Natural killer cell treated with Interleukin-12 subunit alpha and Interleukin-12 subunit beta and Interleukin-15 and Interleukin-18, amount 100 ng/mL, for 72 hours (primary cell): ENCODE measurements around the gene GPR78. TPM values are rescaled to one million over a fixed set of nuclear protein-coding genes. Genes with fewer than 3 reads are reported as not detected.
A peak's percentile ranks its signal among the peaks of the same experiment; 100 is the strongest.
"Not testable (repeated sequence)": the region's sequence is repeated elsewhere in the genome, so short reads cannot be mapped to it uniquely, and the experiment has no call there.

Source experiments
- ATAC-seq, 2 donors: fragments of 150-1000 bp; cut with Tn5 transposase in 1 of 2; sonication (Bioruptor Pico), chemical (Tn5 transposase) in 1 of 2; 2 replicates each; pipeline ENCODE4 v1.10.0; 2021
- DNase-seq: peaks from one replicate; pipeline ENCODE4 v3.0.0; 2022; ENCODE audit warnings: low spot score
- H3K27ac Mint-ChIP-seq, 2 donors: 1 replicate in 1 of 2; 2 replicates in 1 of 2; pipeline ENCODE4 v1.8.0; 2022; ENCODE audit warnings: mixed read lengths in 2 of 2, mild to moderate bottlenecking in 1 of 2, moderate library complexity in 1 of 2
- H3K27me3 Mint-ChIP-seq, 2 donors: 1 replicate in 1 of 2; 2 replicates in 1 of 2; pipeline ENCODE4 v1.8.0; 2022; ENCODE audit warnings: mixed read lengths in 2 of 2
- H3K36me3 Mint-ChIP-seq: one replicate; pipeline ENCODE4 v1.8.0; 2022; ENCODE audit warnings: mixed read lengths
- H3K4me1 Mint-ChIP-seq, 2 donors: 1 replicate in 1 of 2; 2 replicates in 1 of 2; pipeline ENCODE4 v1.8.0; 2022; ENCODE audit warnings: low read depth in 2 of 2, mixed read lengths in 2 of 2, mild to moderate bottlenecking in 1 of 2
- H3K4me3 Mint-ChIP-seq: one replicate; pipeline ENCODE4 v1.8.0; 2022; ENCODE audit warnings: mixed read lengths
- H3K9me3 Mint-ChIP-seq: 2 replicates; pipeline ENCODE4 v1.8.0; 2022; ENCODE audit warnings: mixed read lengths
- total RNA-seq, 2 donors: library from RNA; stranded (reverse); gene quantifications; one replicate each; pipeline ENCODE4 v1.2.3, GENCODE V29; 2022

Gene GPR78
- total RNA-seq, 2 donors from 2014 or later = not detected

- ATAC-seq = peak; percentile 17 to 31
- H3K4me1 Mint-ChIP-seq = no peaks in the 10 kb centered on the region
- H3K36me3 Mint-ChIP-seq = no peaks in the 10 kb centered on the region
- H3K27me3 Mint-ChIP-seq = peaks cover 0 to 5% of the 10 kb centered on the region in 2 donors
- DNase-seq = no peak
- H3K9me3 Mint-ChIP-seq = no peaks in the 10 kb centered on the region
- H3K4me3 Mint-ChIP-seq = no peak overlapping the region
- no peak overlapping the region for H3K27ac Mint-ChIP-seq
Measured at GRCh38 chr4:8560265-8561047, 19.7 kb upstream of the GPR78 start.

GRCh38 chr4:8564595-8564994, 15.6 kb upstream of the GPR78 start:
- no peak for ATAC-seq
- Mint-ChIP-seq H3K36me3 (no peaks in the 10 kb centered on the region), H3K4me3 (no peak overlapping the region), H3K4me1 (no peaks in the 10 kb centered on the region), H3K27me3 (peaks cover 0 to 7% of the 10 kb centered on the region in 2 donors), H3K27ac (no peak overlapping the region), H3K9me3 (no peaks in the 10 kb centered on the region)
- DNase-seq = no peak

- Mint-ChIP-seq H3K4me3 (no peak overlapping the region), H3K27ac (no peak overlapping the region), H3K27me3 (peaks cover 0 to 5% of the 10 kb centered on the region in 2 donors), H3K4me1 (no peaks in the 10 kb centered on the region), H3K9me3 (no peaks in the 10 kb centered on the region), H3K36me3 (no peaks in the 10 kb centered on the region)
- no peak for DNase-seq
- no peak for ATAC-seq
Measured at GRCh38 chr4:8568068-8568668, 12.0 kb upstream of the GPR78 start.

- no peak overlapping the region for H3K27ac Mint-ChIP-seq
- H3K4me1 Mint-ChIP-seq = no peaks in the 10 kb centered on the region
- DNase-seq (no peak), ATAC-seq (no peak)
- no peaks in the 10 kb centered on the region for H3K9me3 Mint-ChIP-seq
- H3K27me3 Mint-ChIP-seq = peaks cover 0 to 5% of the 10 kb centered on the region in 2 donors
- H3K4me3 Mint-ChIP-seq = no peak overlapping the region
- no peaks in the 10 kb centered on the region for H3K36me3 Mint-ChIP-seq
Measured at GRCh38 chr4:8570201-8570600, 10.0 kb upstream of the GPR78 start.

GRCh38 chr4:8571702-8572685, 8.2 kb upstream of the GPR78 start:
- no peak overlapping the region for H3K4me3 Mint-ChIP-seq
- no peaks in the 10 kb centered on the region for H3K9me3 Mint-ChIP-seq
- no peaks in the 10 kb centered on the region for H3K36me3 Mint-ChIP-seq
- peak in 1 of 2 donors; percentile 3 for ATAC-seq
- peaks cover 4 to 5% of the 10 kb centered on the region in 2 donors for H3K27me3 Mint-ChIP-seq
- H3K27ac Mint-ChIP-seq = no peak overlapping the region
- DNase-seq = no peak
- no peaks in the 10 kb centered on the region for H3K4me1 Mint-ChIP-seq

GRCh38 chr4:8573266-8573665, 6.9 kb upstream of the GPR78 start:
- DNase-seq (no peak), ATAC-seq (no peak)
- Mint-ChIP-seq H3K27ac (no peak overlapping the region), H3K36me3 (no peaks in the 10 kb centered on the region), H3K27me3 (peaks cover 11 to 16% of the 10 kb centered on the region in 2 donors), H3K4me3 (no peak overlapping the region), H3K9me3 (no peaks in the 10 kb centered on the region), H3K4me1 (no peaks in the 10 kb centered on the region)

- DNase-seq = no peak
- Mint-ChIP-seq H3K27me3 (peaks cover 17 to 21% of the 10 kb centered on the region in 2 donors), H3K36me3 (no peaks in the 10 kb centered on the region), H3K9me3 (no peaks in the 10 kb centered on the region), H3K4me3 (no peak overlapping the region), H3K27ac (no peak overlapping the region), H3K4me1 (no peaks in the 10 kb centered on the region)
- no peak for ATAC-seq
Measured at GRCh38 chr4:8574796-8575370, 5.3 kb upstream of the GPR78 start.

- no peaks in the 10 kb centered on the region for H3K9me3 Mint-ChIP-seq
- H3K4me1 Mint-ChIP-seq = no peaks in the 10 kb centered on the region
- no peaks in the 10 kb centered on the region for H3K36me3 Mint-ChIP-seq
- H3K27me3 Mint-ChIP-seq = peaks cover 19 to 21% of the 10 kb centered on the region in 2 donors
- H3K27ac Mint-ChIP-seq = no peak overlapping the region
- H3K4me3 Mint-ChIP-seq = no peak overlapping the region
- no peak for DNase-seq
- ATAC-seq = no peak
Measured at GRCh38 chr4:8575457-8575856, 4.7 kb upstream of the GPR78 start.

GRCh38 chr4:8576591-8576990, 3.6 kb upstream of the GPR78 start:
- H3K27me3 Mint-ChIP-seq = peaks cover 19 to 21% of the 10 kb centered on the region in 2 donors
- not testable (repeated sequence) for H3K4me1 Mint-ChIP-seq, ATAC-seq, H3K27ac Mint-ChIP-seq, DNase-seq, H3K4me3 Mint-ChIP-seq, H3K36me3 Mint-ChIP-seq, H3K9me3 Mint-ChIP-seq

- Mint-ChIP-seq H3K9me3 (no peaks in the 10 kb centered on the region), H3K4me1 (no peaks in the 10 kb centered on the region), H3K36me3 (no peaks in the 10 kb centered on the region), H3K4me3 (no peak overlapping the region), H3K27me3 (peaks cover 20 to 21% of the 10 kb centered on the region in 2 donors), H3K27ac (no peak overlapping the region)
- ATAC-seq = no peak
- no peak for DNase-seq
Measured at GRCh38 chr4:8577046-8577445, 3.1 kb upstream of the GPR78 start.

GRCh38 chr4:8577972-8578371, 2.2 kb upstream of the GPR78 start:
- Mint-ChIP-seq H3K27ac (no peak overlapping the region), H3K4me1 (no peaks in the 10 kb centered on the region), H3K36me3 (no peaks in the 10 kb centered on the region), H3K4me3 (no peak overlapping the region), H3K9me3 (no peaks in the 10 kb centered on the region), H3K27me3 (peaks cover 21 to 24% of the 10 kb centered on the region in 2 donors)
- DNase-seq = no peak
- ATAC-seq = no peak

- Mint-ChIP-seq H3K27me3 (peaks cover 21 to 24% of the 10 kb centered on the region in 2 donors), H3K9me3 (no peaks in the 10 kb centered on the region), H3K27ac (no peak overlapping the region), H3K4me3 (no peak overlapping the region), H3K36me3 (no peaks in the 10 kb centered on the region), H3K4me1 (no peaks in the 10 kb centered on the region)
- ATAC-seq (no peak), DNase-seq (no peak)
Measured at GRCh38 chr4:8578717-8579116, 1.5 kb upstream of the GPR78 start.

GRCh38 chr4:8579526-8580320, 469 bp upstream of the GPR78 start:
- Mint-ChIP-seq H3K4me3 (no peak overlapping the region), H3K27ac (no peak overlapping the region), H3K36me3 (no peaks in the 10 kb centered on the region), H3K4me1 (no peaks in the 10 kb centered on the region), H3K9me3 (no peaks in the 10 kb centered on the region), H3K27me3 (peaks cover 24 to 27% of the 10 kb centered on the region in 2 donors)
- ATAC-seq (no peak), DNase-seq (peak; percentile 44)
